ENCODE measurements around the gene PLEKHH3.
"Not testable (repeated sequence)": the region's sequence is repeated elsewhere in the genome, so short reads cannot be mapped to it uniquely, and the experiment has no call there.

Gene PLEKHH3

DNA sequence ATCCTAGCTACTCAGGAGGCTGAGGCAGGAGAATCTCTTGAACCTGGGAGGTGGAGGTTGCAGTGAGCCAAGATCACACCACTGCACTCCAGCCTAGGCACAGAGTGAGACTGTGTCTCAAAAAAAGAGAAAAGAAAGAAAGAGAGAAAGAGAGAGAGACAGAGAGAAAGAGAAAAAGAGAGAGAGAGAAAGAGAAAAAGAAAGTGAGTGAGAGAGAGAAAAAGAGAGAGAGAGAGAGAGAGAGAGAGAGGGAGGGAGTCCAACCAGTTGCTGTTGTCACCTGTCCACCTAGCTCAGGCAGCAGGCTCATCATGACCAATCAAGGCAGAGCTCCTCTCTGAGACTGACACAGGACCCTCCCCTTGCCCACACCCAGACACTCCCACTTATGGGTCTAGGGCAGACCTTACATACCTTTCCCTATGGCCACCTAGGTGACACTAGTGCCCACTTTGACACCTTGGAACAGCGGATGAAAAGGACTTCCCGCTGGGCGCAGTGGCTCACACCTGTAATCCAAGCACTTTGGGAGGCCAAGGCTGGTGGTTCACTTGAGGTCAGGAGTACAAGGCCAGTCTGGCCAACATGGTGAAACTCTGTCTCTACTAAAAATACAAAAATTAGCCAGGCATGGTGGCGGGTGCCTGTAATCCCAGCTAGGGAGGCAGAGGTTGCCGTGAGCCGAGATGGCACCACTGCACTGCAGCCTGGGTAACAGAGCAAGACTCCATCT, 49.6 kb downstream of the PLEKHH3 start:
- not testable (repeated sequence) for DNase-seq

DNA sequence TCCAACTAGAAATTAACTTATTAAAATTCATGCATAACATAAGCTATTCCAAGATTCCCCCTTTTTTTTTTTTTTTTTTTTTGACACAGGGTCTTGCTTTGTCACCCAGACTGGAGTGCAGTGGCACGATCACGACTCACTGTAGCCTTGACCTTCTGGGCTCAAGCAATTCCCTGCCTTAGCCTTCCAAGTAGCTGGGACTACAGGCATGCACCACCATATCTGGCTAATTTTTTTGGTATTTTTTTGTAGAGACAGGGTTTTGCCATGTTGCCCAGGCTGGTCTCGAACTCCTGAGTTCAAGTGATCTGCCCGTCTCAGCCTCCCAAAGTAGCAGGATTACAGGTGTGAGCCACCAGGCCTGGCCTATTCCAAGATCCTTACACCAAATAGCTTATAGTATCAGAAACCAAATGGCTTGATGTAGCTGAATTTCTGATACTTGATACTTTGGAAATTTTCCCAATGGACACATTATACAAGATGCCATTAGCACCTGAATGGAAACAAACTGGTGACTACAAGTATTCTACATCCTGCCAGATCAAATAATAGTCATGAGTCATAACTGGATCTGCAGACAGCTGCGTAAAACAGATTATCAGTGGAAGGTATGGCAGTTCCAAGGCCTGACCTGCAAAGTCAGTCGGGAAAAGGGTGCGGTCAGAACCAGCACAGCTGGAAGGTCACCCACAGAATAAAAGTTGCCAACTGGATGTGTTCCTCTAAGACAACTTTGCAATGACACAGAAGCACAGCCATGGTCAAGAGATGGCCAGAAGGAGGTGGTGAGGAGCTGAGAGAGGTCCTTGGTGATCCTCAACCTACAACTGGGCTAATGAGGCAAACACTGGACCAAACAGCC, 52.8 kb downstream of the PLEKHH3 start:
- no peak for DNase-seq

DNA sequence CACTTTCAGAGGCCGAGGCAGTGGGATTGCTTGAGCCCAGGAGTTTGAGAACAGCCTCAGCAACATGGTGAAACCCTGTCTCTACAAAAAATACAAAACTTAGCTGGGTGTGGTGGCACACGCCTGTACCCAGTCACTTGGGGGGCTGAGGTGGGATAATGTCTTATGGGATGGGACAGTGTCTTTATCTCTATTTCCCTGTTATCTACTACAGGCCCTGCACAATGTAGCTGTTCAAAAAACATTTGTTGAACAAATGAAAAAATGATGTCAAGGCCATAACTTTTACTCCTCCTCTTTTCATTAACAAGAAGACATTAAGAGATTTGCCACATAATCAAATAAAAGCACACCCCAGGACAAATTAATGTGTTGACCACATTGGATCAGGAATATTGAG, 53.5 kb downstream of the PLEKHH3 start:
- no peak for DNase-seq

DNA sequence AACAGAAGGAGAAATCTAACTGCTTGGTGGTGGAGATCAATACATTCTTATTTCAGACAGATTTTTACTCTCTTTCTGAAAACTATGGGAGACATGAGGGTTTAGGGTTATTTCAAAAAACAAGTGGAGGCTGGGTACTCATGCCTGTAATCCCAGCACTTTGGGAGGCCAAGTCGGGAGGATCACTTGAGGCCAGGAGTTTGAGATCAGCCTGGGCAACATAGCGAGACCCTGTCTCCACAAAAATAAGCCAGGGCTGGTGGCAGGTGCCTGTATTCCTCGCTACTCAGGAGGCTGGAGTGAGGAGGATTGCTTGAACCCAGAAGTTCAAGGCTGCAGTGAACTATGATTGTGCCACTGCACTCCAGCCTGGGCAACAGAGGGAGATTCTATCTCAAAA, 54.8 kb downstream of the PLEKHH3 start:
- DNase-seq: not testable (repeated sequence)

DNA sequence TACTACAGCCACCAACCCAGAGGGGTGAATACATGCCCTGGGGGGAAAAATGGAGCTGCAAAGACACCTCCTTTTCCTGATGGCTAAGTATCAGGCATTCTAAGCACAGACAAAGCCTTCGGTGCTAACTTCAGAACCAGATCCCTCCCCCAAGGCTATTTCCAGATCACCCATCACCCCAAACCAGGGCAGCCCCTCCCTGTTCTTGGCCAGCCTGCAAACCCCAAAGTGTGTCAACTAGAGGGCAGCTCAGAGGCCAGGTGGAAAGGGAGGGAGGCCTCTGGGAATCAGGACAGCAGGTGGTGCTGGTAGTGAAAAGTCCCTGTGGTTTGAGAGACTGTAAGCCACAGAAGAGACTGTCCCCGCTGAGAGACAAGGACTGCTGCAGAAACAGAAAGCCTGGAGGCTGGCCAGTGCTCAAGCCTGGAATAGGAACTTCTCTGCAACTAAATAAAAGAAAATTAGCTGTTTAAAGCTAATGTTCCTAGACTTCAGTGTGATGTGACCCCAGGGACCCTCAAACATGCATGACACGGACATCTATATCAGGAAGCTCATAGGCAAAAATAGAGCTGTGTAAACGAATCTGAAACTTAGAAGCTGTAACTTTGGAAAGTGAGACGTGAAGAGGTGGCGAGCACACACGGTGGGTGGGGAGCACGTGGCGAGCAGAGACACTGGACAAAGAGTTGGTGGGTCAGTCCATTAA, 58.2 kb downstream of the PLEKHH3 start:
- DNase-seq: no peak

DNA sequence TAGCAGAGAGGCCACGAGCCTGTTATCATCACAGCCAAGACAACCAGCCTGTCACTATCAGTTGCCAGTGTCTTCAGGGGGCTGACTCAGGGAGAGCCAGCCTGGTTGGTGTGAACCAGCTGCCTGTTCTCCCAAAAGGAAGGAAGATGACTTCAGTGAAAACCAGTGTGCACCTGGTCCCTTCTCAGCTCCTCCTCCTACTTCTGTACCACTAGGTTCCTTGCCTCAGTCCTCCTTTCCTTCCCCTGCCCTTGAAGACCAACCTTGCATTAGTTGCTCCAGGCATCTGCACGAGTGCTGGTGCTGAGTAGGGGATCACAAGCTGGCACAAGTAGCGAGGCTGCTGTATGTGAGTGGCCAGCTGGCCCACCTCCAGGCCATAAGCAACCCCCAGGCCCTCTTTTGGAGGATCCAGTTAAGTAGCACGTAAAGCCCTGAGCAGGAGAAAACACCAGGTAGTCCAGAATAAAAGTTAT, 58.8 kb downstream of the PLEKHH3 start:
- no peak for DNase-seq
